ENCODE results near the gene TCF12. TPM values are rescaled to one million over a fixed set of nuclear protein-coding genes. Genes with fewer than 3 reads are reported as not detected.

Gene TCF12
- total RNA-seq, 1 experiment from 2014 or later, result 76.7 TPM

- H3K23me2 ChIP-seq (ENCODE audit: insufficient read length, low read depth, low read length, poor library complexity, severe bottlenecking), result peaks cover 7% of the 10 kb centered on the region
- no peak overlapping the region for H3K4me2 ChIP-seq (ENCODE audit: insufficient read depth, insufficient read length, low read length)
- Mint-ChIP-seq H3K27me3 (ENCODE audit: low read depth) (peaks cover 18% of the 10 kb centered on the region), H3K9me3 (no peaks in the 10 kb centered on the region), H3K27ac (no peak overlapping the region), H3K36me3 (ENCODE audit: insufficient read depth in 1 of 3, low read depth in 3 of 3) (peaks cover 0 to 4% (median 2%) of the 10 kb centered on the region in 3 experiments; a peak in 3 of 7 replicates), H3K4me3 (no peak overlapping the region), H3K4me1 (peaks cover 23 to 30% of the 10 kb centered on the region in 2 experiments)
- H3K14ac ChIP-seq (ENCODE audit: insufficient read depth, low read length), result no peak overlapping the region
- H3T11ph ChIP-seq (ENCODE audit: low read length), result no peak overlapping the region
- H3K18ac ChIP-seq (ENCODE audit: insufficient read length, low read depth, low read length), result no peak overlapping the region
- no peak overlapping the region for H4K5ac ChIP-seq (ENCODE audit: insufficient read length, low read depth, low read length)
- no peak overlapping the region for H2BK15ac ChIP-seq (ENCODE audit: low read depth, low read length)
- no peak for DNase-seq
- H3K27me3 ChIP-seq (ENCODE audit: insufficient read depth, low read length), result peaks cover 9% of the 10 kb centered on the region; the same call in 1 of the 2 replicates
- H3K56ac ChIP-seq (ENCODE audit: insufficient read length, low read depth, low read length), result no peak overlapping the region
- no peak overlapping the region for H2BK20ac ChIP-seq (ENCODE audit: low read depth, low read length, poor library complexity, severe bottlenecking)
- H3K23ac ChIP-seq (ENCODE audit: insufficient read length, low read depth, low read length), result no peak overlapping the region
- no peak overlapping the region for H4K8ac ChIP-seq (replicated peaks; ENCODE audit: insufficient read length, low read depth, low read length)
- H4K20me1 ChIP-seq (ENCODE audit: control insufficient read depth, insufficient read depth, insufficient read length), result no peaks in the 10 kb centered on the region
- no peak overlapping the region for H2BK5ac ChIP-seq (ENCODE audit: insufficient read length, low read length)
- no CpG with 5 or more reads among the region's 2 CpGs for WGBS (ENCODE audit: extremely low coverage, insufficient read length, low lambda C conversion rate)
- no peak overlapping the region for H2AK5ac ChIP-seq (ENCODE audit: insufficient read length, low read length)
- no peak overlapping the region for H3K9ac ChIP-seq (ENCODE audit: extremely low read depth, insufficient read length, low read length)
- no peaks in the 10 kb centered on the region for H3K79me1 ChIP-seq (ENCODE audit: insufficient read depth, low read depth, low read length, poor library complexity, severe bottlenecking)
- no peak overlapping the region for H3K4ac ChIP-seq (ENCODE audit: low read depth, low read length)
- H2BK120ac ChIP-seq (ENCODE audit: low read depth, low read length, poor library complexity, severe bottlenecking), result no peak overlapping the region
- H3K9me3 ChIP-seq (ENCODE audit: control insufficient read depth, low read depth, low read length), result no peaks in the 10 kb centered on the region
- H3K27ac ChIP-seq (ENCODE audit: insufficient read length, low read depth, low read length), result no peak overlapping the region
- TF ChIP-seq CTCF (conservative IDR thresholded peaks at IDR 0.05), result no peak
- no peak overlapping the region for H2BK12ac ChIP-seq (ENCODE audit: insufficient read length, low read depth, low read length)
- H3K4me1 ChIP-seq (ENCODE audit: insufficient read depth, low read length), result peaks cover 4% of the 10 kb centered on the region; the same call in 1 of the 2 replicates
- no peaks in the 10 kb centered on the region for H3K79me2 ChIP-seq (ENCODE audit: insufficient read depth, low read length)
- H2AFZ ChIP-seq (ENCODE audit: low read length), result no peak overlapping the region
- no peak overlapping the region for H4K91ac ChIP-seq (ENCODE audit: insufficient read length, low read depth, low read length)
Observed at GRCh38 chr15:56890038-56890437, 28.4 kb upstream of the TCF12 start.

Data from H9 (cell line).